GM19328 (cell line): Measurements from ENCODE around the gene OTOP1.
"Not testable (repeated sequence)": the region's sequence is repeated elsewhere in the genome, so short reads cannot be mapped to it uniquely, and the experiment has no call there.

Experiments used
- ATAC-seq: cut with Tn5 transposase; IDR thresholded peaks from one replicate; pipeline ENCODE4 v1.9.1; 2021; ENCODE audit warnings: mild to moderate bottlenecking, moderate library complexity; ENCODE audit not compliant: unreplicated experiment

Gene OTOP1

GRCh38 chr4:4233610-4234009 lies 6.9 kb upstream of the OTOP1 start:
- ATAC-seq, result no peak

GRCh38 chr4:4228356-4228668 lies 1.6 kb upstream of the OTOP1 start:
- no peak for ATAC-seq

- no peak for ATAC-seq
Observed at GRCh38 chr4:4227510-4228355, 1.0 kb upstream of the OTOP1 start.

- ATAC-seq, result no peak
Observed at GRCh38 chr4:4225915-4226605, 669 bp downstream of the OTOP1 start.

- no peak for ATAC-seq
Observed at GRCh38 chr4:4217113-4217512, 9.6 kb downstream of the OTOP1 start.

GRCh38 chr4:4216648-4217047 lies 10.1 kb downstream of the OTOP1 start:
- no peak for ATAC-seq

GRCh38 chr4:4213674-4214073 lies 13.1 kb downstream of the OTOP1 start:
- ATAC-seq, result not testable (repeated sequence)

GRCh38 chr4:4206204-4206603 lies 20.5 kb downstream of the OTOP1 start:
- ATAC-seq, result no peak

GRCh38 chr4:4204401-4204745 lies 22.4 kb downstream of the OTOP1 start:
- ATAC-seq, result no peak

- ATAC-seq, result no peak
Observed at GRCh38 chr4:4203688-4204400, 22.9 kb downstream of the OTOP1 start.

- no peak for ATAC-seq
Observed at GRCh38 chr4:4202510-4202909, 24.2 kb downstream of the OTOP1 start.

GRCh38 chr4:4200624-4201023 lies 26.1 kb downstream of the OTOP1 start:
- ATAC-seq, result no peak

GRCh38 chr4:4195354-4195753 lies 31.4 kb downstream of the OTOP1 start:
- ATAC-seq, result no peak

GRCh38 chr4:4188557-4188956 lies 38.2 kb downstream of the OTOP1 start:
- not testable (repeated sequence) for ATAC-seq

GRCh38 chr4:4185528-4185927 lies 41.2 kb downstream of the OTOP1 start:
- no peak for ATAC-seq

GRCh38 chr4:4182835-4183568 lies 43.7 kb downstream of the OTOP1 start:
- ATAC-seq, result no peak

- ATAC-seq, result no peak
Observed at GRCh38 chr4:4170596-4171150, 56.1 kb downstream of the OTOP1 start.

- ATAC-seq, result not testable (repeated sequence)
Observed at GRCh38 chr4:4167981-4168780, 58.5 kb downstream of the OTOP1 start.

GRCh38 chr4:4166986-4167385 lies 59.7 kb downstream of the OTOP1 start:
- ATAC-seq, result not testable (repeated sequence)
